OCI-LY7 (cell line): ENCODE results near the gene RSPRY1. TPM values are rescaled to one million over a fixed set of nuclear protein-coding genes. Genes with fewer than 3 reads are reported as not detected.

Experiments used
- BruUV-seq: library from RNA; stranded (reverse); fragments of 400-500 nt; replicated peaks from 2 replicates; lab custom pipeline; 2021; lab: Mats Ljungman, UMichigan
- CTCF ChIA-PET: fragments of 300-600 bp; sonication (Branson Sonifier 250); formaldehyde crosslinking; loops from one replicate; lab custom pipeline; 2022; ENCODE audit warnings: antibody characterized with exemption; ENCODE audit not compliant: unreplicated experiment; lab: Charles Lee
- POLR2A ChIA-PET: fragments of 300-600 bp; sonication (Branson Sonifier 250); formaldehyde crosslinking; loops from one replicate; lab custom pipeline; 2022; ENCODE audit warnings: antibody characterized with exemption; lab: Charles Lee
- DNase-seq: peaks from one replicate; pipeline ENCODE4 v3.0.0-alpha.2; 2015; ENCODE audit warnings: low spot score
- H2AFZ ChIP-seq: fragments of 200-600 bp; sonication (generic), shearing (Covaris generic); 2 replicates; pipeline ENCODE4 v1.6.1; 2014; ENCODE audit warnings: mild to moderate bottlenecking, antibody characterized with exemption, low read length, moderate library complexity
- H3K27ac ChIP-seq: fragments of 200-600 bp; sonication (generic); 2 replicates; pipeline ENCODE4 v1.5.1; 2014; ENCODE audit warnings: mixed run types, low read depth, mild to moderate bottlenecking, moderate library complexity, low read length, inconsistent platforms; ENCODE audit not compliant: poor library complexity, severe bottlenecking
- H3K36me3 ChIP-seq: fragments of 200-600 bp; sonication (generic); 2 replicates; pipeline ENCODE4 v1.6.1; 2014; ENCODE audit warnings: mild to moderate bottlenecking, antibody characterized with exemption, low read length, moderate library complexity, mixed read lengths; ENCODE audit not compliant: insufficient read depth
- H3K4me1 ChIP-seq: fragments of 200-600 bp; sonication (generic); 2 replicates; pipeline ENCODE4 v1.5.1; 2014; ENCODE audit warnings: mild to moderate bottlenecking, low read length; ENCODE audit not compliant: insufficient read depth, poor library complexity, severe bottlenecking
- H3K4me2 ChIP-seq: fragments of 200-600 bp; sonication (generic); 2 replicates; pipeline ENCODE4 v1.6.1; 2014; ENCODE audit warnings: mild to moderate bottlenecking, low read length
- H3K4me3 ChIP-seq: fragments of 200-600 bp; sonication (generic); 2 replicates; pipeline ENCODE4 v1.5.1; 2014; ENCODE audit warnings: mild to moderate bottlenecking, low read depth, low read length; ENCODE audit not compliant: poor library complexity, severe bottlenecking
- H3K79me2 ChIP-seq: fragments of 200-600 bp; sonication (generic); 2 replicates; pipeline ENCODE4 v1.6.1; 2016; ENCODE audit warnings: low read depth, mild to moderate bottlenecking, low read length, moderate library complexity, mixed read lengths; ENCODE audit not compliant: insufficient read depth
- H3K9me2 ChIP-seq: fragments of 200-600 bp; sonication (generic); 2 replicates; pipeline ENCODE4 v1.6.1; 2016; ENCODE audit warnings: mild to moderate bottlenecking, low read length, mixed read lengths; ENCODE audit not compliant: insufficient read depth
- H3K9me3 ChIP-seq: fragments of 200-600 bp; sonication (generic); 2 replicates; pipeline ENCODE4 v1.6.1; 2014; ENCODE audit warnings: mild to moderate bottlenecking, mixed run types, low read length, mixed read lengths
- H4K20me1 ChIP-seq: fragments of 200-600 bp; sonication (generic); 2 replicates; pipeline ENCODE4 v1.6.1; 2014; ENCODE audit warnings: mild to moderate bottlenecking, antibody characterized with exemption, low read length, moderate library complexity, mixed read lengths; ENCODE audit not compliant: insufficient read depth
- CTCF ChIP-seq: fragments of 200-600 bp; sonication (generic); conservative IDR thresholded peaks from 2 replicates; pipeline ENCODE4 v1.5.1; 2014; ENCODE audit warnings: mild to moderate bottlenecking, antibody characterized with exemption, low read length, moderate library complexity, mixed read lengths
- EZH2phosphoT487 ChIP-seq: fragments of 200-600 bp; sonication (generic); IDR thresholded peaks from 2 replicates; pipeline ENCODE4 v1.6.1; 2018; ENCODE audit warnings: low read depth, borderline replicate concordance, mild to moderate bottlenecking, mixed run types, antibody characterized with exemption, low read length, moderate library complexity, mixed read lengths
- intact Hi-C: fragments of 100-400 bp; cut with micrococcal nuclease; formaldehyde crosslinking; loops from one replicate; pipeline ENCODE4 v1.10.0; 2022; ENCODE audit not compliant: unreplicated experiment
- total RNA-seq, 2 experiments: library from RNA; depleted of rRNA in 1 of 2; stranded (reverse); fragments of >200 nt in 1 of 2; shearing (Covaris generic) in 1 of 2; gene quantifications; 2 replicates each; pipeline ENCODE4 v1.2.3, GENCODE V29; 2014 to 2022

Gene RSPRY1
- total RNA-seq, 2 experiments from 2014 or later = 17.1 to 25.2 TPM

GRCh38 chr16:57263541-57264351, 77.6 kb downstream of the RSPRY1 start:
- DNase-seq = no peak
- intact Hi-C loops = no loop called here

GRCh38 chr16:57264381-57264780, 78.3 kb downstream of the RSPRY1 start:
- POLR2A ChIA-PET = interaction anchor here (1.0 kb wide), 1 partner anchor 8 kb away, joined by 3 read pairs; no protein-coding TSS in a partner anchor

More at GRCh38 chr16:57263541-57264351, 77.6 kb downstream of the RSPRY1 start:
- TF ChIP-seq EZH2phosphoT487 (no peak), CTCF (no peak)
- no peak overlapping the region for H3K4me2 ChIP-seq
- no peaks in the 10 kb centered on the region for H3K9me2 ChIP-seq
- H3K4me1 ChIP-seq = peaks cover 9% of the 10 kb centered on the region
- no peak overlapping the region for H2AFZ ChIP-seq
- ChIA-PET CTCF (interaction anchor here (1.0 kb wide), 1 partner anchor 78 kb away, joined by 3 read pairs; the partner anchor contains the start of gene PSME3IP1), POLR2A (interaction anchor here (1.0 kb wide), 1 partner anchor 9 kb away, joined by 3 read pairs; no protein-coding TSS in a partner anchor)
- H3K79me2 ChIP-seq = no peaks in the 10 kb centered on the region
- BruUV-seq = no TSS peak
- no peaks in the 10 kb centered on the region for H4K20me1 ChIP-seq
- no peaks in the 10 kb centered on the region for H3K9me3 ChIP-seq
- no peak overlapping the region for H3K27ac ChIP-seq
- H3K36me3 ChIP-seq = no peaks in the 10 kb centered on the region
- H3K4me3 ChIP-seq = no peak overlapping the region

More at GRCh38 chr16:57264381-57264780, 78.3 kb downstream of the RSPRY1 start:
- no peak overlapping the region for H2AFZ ChIP-seq
- H3K4me2 ChIP-seq = no peak overlapping the region
- BruUV-seq = no TSS peak
- no peaks in the 10 kb centered on the region for H4K20me1 ChIP-seq
- H3K9me2 ChIP-seq = no peaks in the 10 kb centered on the region
- no peaks in the 10 kb centered on the region for H3K36me3 ChIP-seq
- H3K9me3 ChIP-seq = no peaks in the 10 kb centered on the region
- no peak for DNase-seq
- no peak overlapping the region for H3K27ac ChIP-seq
- H3K4me1 ChIP-seq = peaks cover 9% of the 10 kb centered on the region
- H3K79me2 ChIP-seq = no peaks in the 10 kb centered on the region
- CTCF ChIA-PET = no interaction called here
- intact Hi-C loops = no loop called here
- no peak overlapping the region for H3K4me3 ChIP-seq
- TF ChIP-seq CTCF (no peak), EZH2phosphoT487 (no peak)
